PC-3 (cell line): ENCODE data around the gene MMP24OS. TPM values are rescaled to one million over a fixed set of nuclear protein-coding genes. Genes with fewer than 3 reads are reported as not detected.

Experiments
- ATAC-seq: fragments of 200-7000 bp; cut with Tn5 transposase; 2 replicates; pipeline ENCODE4 v1.9.1; 2020; ENCODE audit warnings: mild to moderate bottlenecking, moderate library complexity
- BruUV-seq: library from RNA; stranded (reverse); fragments of 400-500 nt; replicated peaks from 2 replicates; lab custom pipeline; 2021; lab: Mats Ljungman, UMichigan
- CTCF ChIA-PET: fragments of 300-600 bp; sonication (Branson Sonifier 250); formaldehyde crosslinking; loops from one replicate; lab custom pipeline; 2022; ENCODE audit warnings: antibody characterized with exemption; lab: Charles Lee
- POLR2A ChIA-PET: fragments of 300-600 bp; sonication (Branson Sonifier 250); formaldehyde crosslinking; loops from one replicate; lab custom pipeline; 2022; ENCODE audit warnings: antibody characterized with exemption; ENCODE audit not compliant: unreplicated experiment; lab: Charles Lee
- DNase-seq: peaks from one replicate; pipeline ENCODE4 v3.0.0-alpha.2; 2015
- H2AFZ ChIP-seq: fragments of 300-600 bp; sonication (generic); 2 replicates; pipeline ENCODE4 v1.6.0; 2016; ENCODE audit warnings: antibody characterized with exemption, low read length
- H3F3A ChIP-seq: fragments of 300-600 bp; sonication (generic); one replicate; pipeline ENCODE4 v1.6.0; 2017; ENCODE audit warnings: antibody characterized with exemption, low read length, control low read depth, mild to moderate bottlenecking; ENCODE audit not compliant: unreplicated experiment
- H3K27ac ChIP-seq: fragments of 300-600 bp; sonication (generic); 2 replicates; pipeline ENCODE4 v1.5.1; 2016; ENCODE audit warnings: mild to moderate bottlenecking, low read length
- H3K27me3 ChIP-seq: fragments of 300-600 bp; sonication (generic); 2 replicates; pipeline ENCODE4 v1.6.1; 2016; ENCODE audit warnings: low read length, mixed read lengths
- H3K36me3 ChIP-seq: fragments of 300-600 bp; sonication (generic); 2 replicates; pipeline ENCODE4 v1.6.1; 2016; ENCODE audit warnings: low read depth, mixed run types, low read length, mixed read lengths
- H3K4me1 ChIP-seq: fragments of 300-600 bp; sonication (generic); 2 replicates; pipeline ENCODE4 v1.5.1; 2016; ENCODE audit warnings: low read length; ENCODE audit not compliant: insufficient read depth
- H3K4me2 ChIP-seq: fragments of 300-600 bp; sonication (generic); 2 replicates; pipeline ENCODE4 v1.6.0; 2016; ENCODE audit warnings: low read length
- H3K4me3 ChIP-seq: fragments of 300-600 bp; sonication (generic); 2 replicates; pipeline ENCODE4 v1.5.1; 2016; ENCODE audit warnings: mild to moderate bottlenecking, low read length, mixed read lengths
- H3K79me2 ChIP-seq: fragments of 300-600 bp; sonication (generic); 2 replicates; pipeline ENCODE4 v1.6.1; 2017; ENCODE audit warnings: low read length, mixed read lengths
- H3K9ac ChIP-seq: fragments of 300-600 bp; sonication (generic); 2 replicates; pipeline ENCODE4 v1.6.0; 2016; ENCODE audit warnings: mild to moderate bottlenecking, low read length
- H3K9me2 ChIP-seq: fragments of 300-600 bp; sonication (generic); replicated peaks from 2 replicates; pipeline ENCODE4 v1.6.1; 2016; ENCODE audit warnings: mixed run types, low read length, mixed read lengths
- H3K9me3 ChIP-seq: fragments of 300-600 bp; sonication (generic); 2 replicates; pipeline ENCODE4 v1.6.1; 2016; ENCODE audit warnings: low read length, mixed read lengths
- H4K20me1 ChIP-seq: fragments of 300-600 bp; sonication (generic); 2 replicates; pipeline ENCODE4 v1.6.1; 2016; ENCODE audit warnings: low read length, mixed read lengths
- EZH2 ChIP-seq: fragments of 300-600 bp; sonication (generic); IDR thresholded peaks from one replicate; pipeline ENCODE4 v1.6.1; 2017; ENCODE audit warnings: antibody characterized with exemption, mild to moderate bottlenecking, low read length; ENCODE audit not compliant: unreplicated experiment
- EZH2phosphoT487 ChIP-seq: fragments of 300-600 bp; sonication (generic); IDR thresholded peaks from 2 replicates; pipeline ENCODE4 v1.6.1; 2018; ENCODE audit warnings: mild to moderate bottlenecking, antibody characterized with exemption, low read length, borderline replicate concordance
- intact Hi-C: fragments of 100-400 bp; cut with micrococcal nuclease; formaldehyde crosslinking; loops from 2 replicates; pipeline ENCODE4 v1.9.0; 2023
- total RNA-seq: library from RNA; depleted of rRNA; stranded (reverse); fragments of >200 nt; gene quantifications from 2 replicates; pipeline ENCODE4 v1.2.3, GENCODE V29; 2014
- TF ChIP-seq, protein P1 (sequence below): fragments of 300-600 bp; sonication (generic); conservative IDR thresholded peaks from 2 replicates; pipeline ENCODE4 v1.5.1; 2017; ENCODE audit warnings: antibody characterized with exemption, low read depth, mild to moderate bottlenecking, low read length

MMP24OS gene
- total RNA-seq, 1 experiment from 2014 or later: 19.5 TPM

DNA sequence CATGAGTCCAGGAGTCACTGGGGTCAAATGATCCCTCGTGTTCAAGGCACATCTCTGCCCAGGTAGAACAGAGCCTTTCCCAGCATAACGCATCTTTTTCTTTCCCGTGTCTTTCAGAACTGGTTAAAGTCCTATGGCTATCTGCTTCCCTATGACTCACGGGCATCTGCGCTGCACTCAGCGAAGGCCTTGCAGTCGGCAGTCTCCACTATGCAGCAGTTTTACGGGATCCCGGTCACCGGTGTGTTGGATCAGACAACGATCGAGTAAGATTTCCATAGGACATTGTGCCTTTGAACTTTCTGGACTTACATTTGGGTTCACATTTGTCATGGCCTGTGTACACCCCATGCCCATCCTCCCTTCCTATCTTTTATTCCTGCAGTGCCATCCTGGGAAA is 31.2 kb downstream of the MMP24OS start:
- POLR2A ChIA-PET: no interaction called here
- no peaks in the 10 kb centered on the region for H3F3A ChIP-seq
- H4K20me1 ChIP-seq: no peaks in the 10 kb centered on the region
- H3K36me3 ChIP-seq: no peaks in the 10 kb centered on the region
- DNase-seq: no peak
- H2AFZ ChIP-seq: no peak overlapping the region
- H3K4me3 ChIP-seq: no peak overlapping the region
- H3K4me2 ChIP-seq: no peak overlapping the region
- H3K4me1 ChIP-seq: no peaks in the 10 kb centered on the region
- no peaks in the 10 kb centered on the region for H3K9me3 ChIP-seq
- H3K9me2 ChIP-seq: no peaks in the 10 kb centered on the region
- BruUV-seq: no TSS peak
- intact Hi-C loops: no loop called here
- TF ChIP-seq, protein P1, sequence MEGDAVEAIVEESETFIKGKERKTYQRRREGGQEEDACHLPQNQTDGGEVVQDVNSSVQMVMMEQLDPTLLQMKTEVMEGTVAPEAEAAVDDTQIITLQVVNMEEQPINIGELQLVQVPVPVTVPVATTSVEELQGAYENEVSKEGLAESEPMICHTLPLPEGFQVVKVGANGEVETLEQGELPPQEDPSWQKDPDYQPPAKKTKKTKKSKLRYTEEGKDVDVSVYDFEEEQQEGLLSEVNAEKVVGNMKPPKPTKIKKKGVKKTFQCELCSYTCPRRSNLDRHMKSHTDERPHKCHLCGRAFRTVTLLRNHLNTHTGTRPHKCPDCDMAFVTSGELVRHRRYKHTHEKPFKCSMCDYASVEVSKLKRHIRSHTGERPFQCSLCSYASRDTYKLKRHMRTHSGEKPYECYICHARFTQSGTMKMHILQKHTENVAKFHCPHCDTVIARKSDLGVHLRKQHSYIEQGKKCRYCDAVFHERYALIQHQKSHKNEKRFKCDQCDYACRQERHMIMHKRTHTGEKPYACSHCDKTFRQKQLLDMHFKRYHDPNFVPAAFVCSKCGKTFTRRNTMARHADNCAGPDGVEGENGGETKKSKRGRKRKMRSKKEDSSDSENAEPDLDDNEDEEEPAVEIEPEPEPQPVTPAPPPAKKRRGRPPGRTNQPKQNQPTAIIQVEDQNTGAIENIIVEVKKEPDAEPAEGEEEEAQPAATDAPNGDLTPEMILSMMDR: no peak
- TF ChIP-seq EZH2phosphoT487: no peak
- no peak for TF ChIP-seq EZH2
- H3K27me3 ChIP-seq: no peaks in the 10 kb centered on the region
- H3K79me2 ChIP-seq: no peaks in the 10 kb centered on the region
- ATAC-seq: no peak
- CTCF ChIA-PET: no interaction called here
- no peak overlapping the region for H3K9ac ChIP-seq
- H3K27ac ChIP-seq: no peak overlapping the region

DNA sequence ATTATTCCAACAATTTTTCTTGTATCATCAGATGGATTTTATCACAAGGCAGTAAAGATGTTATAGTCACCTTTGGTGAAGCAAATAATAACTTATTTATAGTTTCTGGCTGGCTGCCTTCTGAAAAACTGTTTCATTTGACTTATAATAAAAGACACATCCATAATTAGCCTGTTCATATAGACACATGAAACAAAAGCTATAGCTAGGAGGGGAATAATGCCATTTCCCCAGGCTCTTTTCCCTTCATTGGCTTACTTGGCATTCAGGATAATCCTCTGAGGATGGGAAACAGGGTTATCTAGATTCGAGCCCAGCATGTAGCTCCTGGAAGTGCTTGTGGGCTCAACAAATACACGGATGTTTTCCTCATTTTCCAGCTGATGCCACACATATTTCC is 33.9 kb downstream of the MMP24OS start:
- Histone ChIP-seq H3K79me2 (no peaks in the 10 kb centered on the region), H3K9me2 (no peaks in the 10 kb centered on the region), H2AFZ (no peak overlapping the region), H3K4me1 (no peaks in the 10 kb centered on the region), H3K4me3 (no peak overlapping the region), H3K36me3 (no peaks in the 10 kb centered on the region), H3K9me3 (no peaks in the 10 kb centered on the region), H3K9ac (no peak overlapping the region), H4K20me1 (no peaks in the 10 kb centered on the region), H3K27ac (no peak overlapping the region), H3K4me2 (no peak overlapping the region), H3F3A (no peaks in the 10 kb centered on the region), H3K27me3 (no peaks in the 10 kb centered on the region)
- intact Hi-C loops: no loop called here
- ATAC-seq: no peak
- BruUV-seq: no TSS peak
- ChIA-PET POLR2A (no interaction called here), CTCF (no interaction called here)
- TF ChIP-seq, protein P1: no peak
- TF ChIP-seq EZH2phosphoT487 (no peak), EZH2 (no peak)
- DNase-seq: no peak

DNA sequence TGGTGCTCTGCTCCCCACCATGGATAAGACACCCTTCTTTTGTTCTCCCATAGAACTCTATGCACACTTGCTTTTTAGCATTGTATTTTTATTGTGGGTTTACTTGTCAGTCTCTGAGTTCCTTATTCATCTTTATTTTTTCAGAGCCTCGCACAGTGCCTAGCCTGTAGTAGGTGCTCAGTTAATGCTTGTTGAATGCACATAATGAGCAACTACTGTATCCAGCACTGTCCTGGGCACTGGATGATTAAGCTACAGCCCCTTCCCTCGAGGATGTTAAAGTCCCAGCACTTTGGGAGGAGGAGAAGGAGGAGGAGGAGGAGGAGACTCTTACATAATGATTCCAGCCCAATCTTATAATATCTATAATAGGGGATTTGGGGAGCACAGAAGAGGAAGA is 34.6 kb downstream of the MMP24OS start:
- ChIA-PET CTCF (no interaction called here), POLR2A (no interaction called here)
- BruUV-seq: no TSS peak
- Histone ChIP-seq H2AFZ (no peak overlapping the region), H3K27me3 (no peaks in the 10 kb centered on the region), H4K20me1 (no peaks in the 10 kb centered on the region), H3K9me2 (no peaks in the 10 kb centered on the region), H3K9ac (no peak overlapping the region), H3K4me3 (no peak overlapping the region), H3K4me1 (no peaks in the 10 kb centered on the region), H3K4me2 (no peak overlapping the region), H3K27ac (no peak overlapping the region), H3K79me2 (no peaks in the 10 kb centered on the region), H3K36me3 (no peaks in the 10 kb centered on the region), H3F3A (no peaks in the 10 kb centered on the region), H3K9me3 (no peaks in the 10 kb centered on the region)
- TF ChIP-seq EZH2phosphoT487: no peak
- no peak for TF ChIP-seq EZH2
- TF ChIP-seq, protein P1: no peak
- DNase-seq (no peak), ATAC-seq (no peak)
- intact Hi-C loops: no loop called here
